GM18861 (cell line): ENCODE results near the gene DACT2.
"Not testable (repeated sequence)": the region's sequence is repeated elsewhere in the genome, so short reads cannot be mapped to it uniquely, and the experiment has no call there.

Experiments
- ATAC-seq: cut with Tn5 transposase; IDR thresholded peaks from one replicate; pipeline ENCODE4 v1.9.1; 2021; ENCODE audit not compliant: unreplicated experiment

The DACT2 gene

DNA sequence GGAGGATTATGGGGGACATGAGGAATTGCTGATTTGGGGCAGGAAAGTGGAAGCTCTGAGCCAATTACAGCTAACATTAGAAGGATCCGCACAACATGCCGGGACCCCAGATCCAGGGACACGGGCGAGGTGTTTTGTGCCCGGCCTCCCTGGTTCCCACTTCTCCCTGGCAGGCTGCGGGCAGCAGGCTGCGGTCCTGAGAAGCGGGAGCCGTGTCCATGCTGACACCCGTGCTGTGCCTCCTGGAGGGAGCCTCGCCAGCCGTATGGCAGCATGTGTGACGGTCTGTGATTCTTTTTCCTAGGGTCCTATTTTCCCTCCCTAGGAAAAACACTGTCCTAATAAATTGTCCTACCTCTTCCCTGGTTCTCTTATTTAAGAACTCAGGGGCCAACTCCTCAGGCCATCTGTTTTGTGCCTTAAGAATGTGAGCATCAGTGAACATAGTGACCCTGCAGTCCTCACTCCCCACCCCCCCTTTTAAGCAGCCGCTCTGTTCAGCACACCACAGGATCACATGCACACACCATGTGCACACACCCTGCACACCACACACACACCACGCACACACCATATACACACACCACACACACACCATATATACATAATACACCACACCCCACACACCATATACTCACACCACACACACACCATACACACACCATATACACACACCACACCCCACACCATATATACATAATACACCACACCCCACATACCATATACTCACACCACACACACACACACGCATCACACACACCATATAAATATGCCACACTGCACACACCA, 49.9 kb downstream of the DACT2 start:
- no peak for ATAC-seq

- ATAC-seq, result no peak
Measured at GRCh38 chr6:168268755-168269154, 50.8 kb downstream of the DACT2 start.

DNA sequence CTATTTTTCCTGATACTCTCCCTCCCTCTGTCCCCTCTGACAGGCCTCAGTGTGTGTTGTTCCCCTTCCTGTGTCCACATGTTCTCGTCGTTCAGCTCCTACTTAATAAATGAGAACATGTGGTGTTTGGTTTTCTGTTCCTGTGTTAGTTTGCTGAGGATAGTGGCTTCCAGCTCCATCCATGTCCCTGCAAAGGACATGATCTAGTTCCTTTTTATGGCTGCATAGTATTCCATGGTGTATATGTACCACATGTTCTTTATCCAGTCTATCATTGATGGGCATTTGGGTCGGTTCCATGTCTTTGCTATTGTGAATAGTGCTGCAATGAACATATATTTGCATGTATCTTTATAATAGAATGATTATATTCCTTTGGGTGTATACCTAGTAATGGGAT, 51.8 kb downstream of the DACT2 start:
- ATAC-seq, result not testable (repeated sequence)

DNA sequence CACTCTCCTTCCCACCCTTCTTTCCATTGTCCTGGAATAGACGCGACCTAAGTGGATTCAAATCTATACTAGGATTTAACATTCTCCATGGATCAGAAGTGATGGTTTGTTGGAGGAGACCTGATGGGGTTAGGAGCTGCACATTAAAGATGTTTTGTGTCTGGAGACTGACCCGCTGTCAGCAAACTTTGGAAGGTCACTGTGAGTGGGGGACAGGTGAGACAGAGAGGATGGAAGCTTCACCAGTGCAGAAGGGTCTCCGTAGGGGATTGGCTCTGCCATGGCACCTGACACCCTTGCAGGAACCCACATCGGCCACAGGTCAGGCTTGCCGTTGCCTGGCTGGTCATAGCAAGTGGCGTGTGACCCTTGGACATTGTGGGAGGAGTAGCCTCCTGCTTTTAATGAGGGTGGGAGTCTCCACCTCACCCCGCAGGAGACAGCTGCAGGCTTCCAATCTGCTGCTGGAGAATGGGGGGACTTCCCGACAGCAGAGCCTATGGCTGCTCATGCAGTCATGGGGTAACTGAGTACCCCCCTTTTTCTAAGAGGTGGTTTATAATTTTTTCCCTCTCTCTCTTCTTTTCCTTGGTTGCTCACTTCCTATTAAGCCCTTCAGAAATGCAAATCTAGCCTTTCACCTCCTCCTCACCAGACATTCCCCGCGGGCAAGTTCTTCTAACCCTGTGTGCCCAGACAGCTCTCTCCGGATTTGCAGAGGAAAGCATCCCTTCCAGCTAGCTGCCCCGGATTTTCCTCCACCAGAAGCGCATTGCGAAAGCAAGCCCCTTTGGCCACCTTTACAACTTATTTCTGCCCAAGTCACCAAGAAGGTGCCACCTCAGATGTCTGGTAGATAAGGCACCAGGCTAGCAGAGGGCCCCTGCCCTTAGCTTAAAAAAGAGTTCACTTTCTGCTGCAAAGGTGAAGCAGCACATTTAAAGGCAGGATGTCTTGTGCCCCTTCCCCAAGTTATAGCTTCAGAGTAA, 53.5 kb downstream of the DACT2 start:
- ATAC-seq, result no peak

GRCh38 chr6:168265394-168265793, 54.2 kb downstream of the DACT2 start:
- ATAC-seq, result no peak

DNA sequence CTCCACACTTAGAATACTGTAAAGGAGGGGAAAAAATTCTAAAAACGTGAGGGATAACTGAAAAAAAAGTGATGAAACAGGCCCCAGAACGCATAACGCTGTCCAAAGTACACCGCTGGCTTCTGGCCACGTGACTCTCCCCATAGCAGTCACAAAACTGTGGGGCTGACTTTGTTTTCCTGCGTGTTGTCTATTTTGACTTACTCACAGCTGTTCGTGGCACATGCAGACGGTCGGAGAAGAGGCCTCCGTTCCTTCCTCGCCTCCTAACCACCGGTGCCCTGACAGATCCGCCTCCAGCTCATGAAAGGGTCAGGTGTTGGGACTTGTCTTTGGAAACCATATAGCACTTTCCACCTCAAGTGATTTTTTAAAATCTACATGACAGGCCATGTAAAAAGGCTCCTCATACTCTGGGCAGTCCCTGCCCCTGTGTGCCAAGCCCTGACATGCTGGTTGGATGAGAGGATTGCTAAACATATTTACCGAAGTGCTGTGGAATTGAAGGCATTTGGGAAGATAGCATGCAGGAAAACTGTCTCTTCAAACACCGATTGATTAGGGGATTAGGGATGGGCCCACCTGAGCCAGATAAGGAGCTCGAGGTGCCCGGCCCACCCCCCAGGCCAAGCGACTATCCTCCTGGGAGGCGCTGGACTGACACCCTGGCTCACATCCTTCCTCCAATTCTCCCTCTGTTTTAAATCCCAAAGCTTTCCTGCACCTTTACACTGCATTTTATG, 54.8 kb downstream of the DACT2 start:
- ATAC-seq, result no peak

GRCh38 chr6:168263351-168263905, 56.1 kb downstream of the DACT2 start:
- ATAC-seq, result no peak

DNA sequence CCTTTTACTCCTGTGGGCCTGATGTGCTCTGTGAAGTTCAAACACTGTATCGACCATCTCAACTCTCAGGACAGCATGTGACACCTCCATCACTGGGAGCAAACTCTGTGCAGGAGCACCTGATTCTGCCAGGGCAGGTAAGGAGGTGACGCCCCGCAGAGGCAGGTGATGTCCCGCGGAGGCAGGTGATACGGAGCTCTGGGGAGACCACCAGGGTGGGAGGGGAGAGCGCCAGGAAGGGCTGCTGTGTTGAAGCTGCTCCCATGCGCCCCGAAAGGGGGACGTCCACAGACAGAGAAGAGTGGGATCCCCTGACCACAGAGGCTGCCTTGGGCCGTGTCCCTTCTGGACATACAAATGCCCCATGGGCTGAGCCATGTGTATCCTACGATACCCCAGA, 58.3 kb downstream of the DACT2 start:
- ATAC-seq, result no peak

DNA sequence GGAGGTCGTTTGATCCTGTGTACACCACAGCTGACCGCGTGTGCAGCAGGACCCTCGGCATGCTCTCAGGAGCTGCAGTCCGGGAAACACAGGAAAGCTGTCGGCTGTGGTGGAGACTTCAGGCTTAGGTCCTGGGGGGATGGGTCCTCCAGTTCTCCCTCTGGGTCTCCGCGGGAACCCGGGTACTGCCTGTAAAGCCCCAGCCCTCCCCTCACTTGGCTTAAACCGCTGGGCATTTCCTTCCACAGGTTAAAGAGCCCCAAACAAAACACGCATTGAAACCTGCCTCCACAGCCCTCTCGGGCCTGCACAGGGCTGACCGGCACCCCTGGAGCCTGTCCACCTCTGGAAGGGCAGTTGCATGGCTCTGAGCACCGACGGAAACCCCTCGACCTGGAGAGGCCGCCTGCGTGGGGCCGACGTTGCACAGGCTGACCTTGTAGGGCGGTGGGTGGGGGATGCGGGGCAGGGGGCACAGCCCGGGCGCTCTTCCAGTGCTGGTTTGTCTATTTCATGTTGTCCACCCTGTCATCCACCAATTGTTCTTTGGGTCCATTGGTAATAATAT, 59.1 kb downstream of the DACT2 start:
- no peak for ATAC-seq

DNA sequence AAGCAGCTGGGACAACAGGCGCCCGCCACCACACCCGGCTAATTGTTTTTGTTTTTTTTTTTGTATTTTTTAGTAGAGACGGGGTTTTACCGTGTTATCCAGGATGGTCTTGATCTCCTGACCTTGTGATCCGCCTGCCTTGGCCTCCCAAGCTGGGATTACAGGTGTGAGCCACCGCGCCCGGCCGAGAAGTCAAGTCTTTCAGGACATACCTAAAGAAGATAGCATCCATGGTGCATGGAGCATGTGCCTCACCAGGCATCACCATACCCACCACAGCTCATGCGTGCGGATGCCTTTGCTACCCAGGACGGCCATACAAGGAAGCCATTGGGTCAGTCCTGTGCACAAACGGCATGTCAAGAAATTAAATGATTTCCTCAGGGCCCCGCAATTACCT, 60.8 kb downstream of the DACT2 start:
- no peak for ATAC-seq

DNA sequence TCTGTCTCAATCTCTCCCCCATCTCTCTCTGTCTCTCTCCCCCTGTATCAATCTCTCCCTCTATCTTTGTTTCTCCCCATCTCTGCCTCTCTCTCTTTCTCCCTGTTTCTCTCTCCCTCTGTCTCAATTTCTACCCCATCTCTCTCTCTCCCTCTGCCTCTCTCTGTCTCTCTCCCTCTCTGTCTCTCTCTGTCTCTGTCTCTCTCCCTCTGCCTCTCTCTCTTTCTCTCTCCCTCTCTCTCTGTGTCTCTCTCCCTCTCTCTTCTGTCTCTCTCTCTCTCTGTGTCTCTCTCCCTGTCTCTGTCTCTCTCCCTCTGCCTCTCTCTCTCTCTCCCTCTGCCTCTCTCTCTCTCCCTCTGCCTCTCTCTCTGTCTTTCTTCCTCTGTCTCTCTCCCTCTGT, 62.6 kb downstream of the DACT2 start:
- no peak for ATAC-seq
